KOPT-K1 (cell line): ENCODE results near the gene NEK5.
A peak's percentile ranks its signal among the peaks of the same experiment; 100 is the strongest.

Experiments used
- H3K27ac ChIP-seq: fragments of 200-600 bp; sonication (generic); 2 replicates; pipeline ENCODE4 v1.5.1; 2016; ENCODE audit warnings: antibody characterized with exemption, mild to moderate bottlenecking, low read depth, low read length; ENCODE audit not compliant: poor library complexity, severe bottlenecking
- H3K36me3 ChIP-seq: fragments of 200-600 bp; sonication (generic); 2 replicates; pipeline ENCODE4 v1.5.1; 2017; ENCODE audit warnings: antibody characterized with exemption, mild to moderate bottlenecking, low read length, moderate library complexity; ENCODE audit not compliant: insufficient read depth
- H3K9me3 ChIP-seq: fragments of 200-600 bp; sonication (generic); 2 replicates; pipeline ENCODE4 v1.5.1; 2017; ENCODE audit warnings: antibody characterized with exemption, low read length, mild to moderate bottlenecking; ENCODE audit not compliant: insufficient read depth, poor library complexity, severe bottlenecking

NEK5 gene

DNA sequence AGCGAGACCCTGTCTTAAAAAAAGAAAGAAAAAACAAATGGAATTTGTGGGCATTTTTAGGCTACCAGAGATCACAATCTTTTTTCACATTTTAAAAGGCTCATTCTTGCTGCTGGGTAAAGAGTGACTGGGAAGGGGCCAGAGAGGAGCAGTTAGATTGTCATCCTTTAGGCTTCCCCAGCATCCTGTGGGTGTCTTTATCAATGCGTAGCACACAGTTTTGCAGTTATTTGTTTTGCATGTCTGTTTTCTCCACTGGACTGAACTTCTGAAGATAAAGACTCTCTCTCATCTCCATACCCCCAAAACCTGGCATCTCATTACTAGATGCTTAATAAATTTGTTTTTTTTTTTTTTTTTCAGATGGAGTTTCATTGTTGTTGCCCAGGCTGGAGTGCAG is 106.5 kb downstream of the NEK5 start:
- Histone ChIP-seq H3K9me3 (no peaks in the 10 kb centered on the region), H3K27ac (no peak overlapping the region), H3K36me3 (peaks cover 83% of the 10 kb centered on the region)

DNA sequence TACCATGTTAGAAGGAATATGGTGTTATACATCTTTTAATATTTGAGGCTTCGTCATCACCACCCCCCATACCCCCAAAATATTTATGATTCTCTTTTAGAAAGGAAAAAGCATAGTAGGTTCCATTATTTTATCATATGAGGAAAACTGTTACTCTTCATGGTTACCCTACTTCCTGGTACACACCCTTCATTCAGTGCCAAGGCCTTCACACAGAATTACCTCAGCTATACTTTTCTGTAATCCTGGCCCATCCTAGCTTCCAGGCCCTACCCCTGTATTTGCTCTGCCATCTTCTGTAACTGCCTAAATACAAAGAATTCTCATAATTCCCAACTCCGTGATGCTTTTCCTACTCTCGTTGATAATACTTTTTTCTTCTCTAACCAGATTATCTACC is 108.7 kb downstream of the NEK5 start:
- Histone ChIP-seq H3K9me3 (no peaks in the 10 kb centered on the region), H3K36me3 (peaks cover 80% of the 10 kb centered on the region), H3K27ac (no peak overlapping the region)

DNA sequence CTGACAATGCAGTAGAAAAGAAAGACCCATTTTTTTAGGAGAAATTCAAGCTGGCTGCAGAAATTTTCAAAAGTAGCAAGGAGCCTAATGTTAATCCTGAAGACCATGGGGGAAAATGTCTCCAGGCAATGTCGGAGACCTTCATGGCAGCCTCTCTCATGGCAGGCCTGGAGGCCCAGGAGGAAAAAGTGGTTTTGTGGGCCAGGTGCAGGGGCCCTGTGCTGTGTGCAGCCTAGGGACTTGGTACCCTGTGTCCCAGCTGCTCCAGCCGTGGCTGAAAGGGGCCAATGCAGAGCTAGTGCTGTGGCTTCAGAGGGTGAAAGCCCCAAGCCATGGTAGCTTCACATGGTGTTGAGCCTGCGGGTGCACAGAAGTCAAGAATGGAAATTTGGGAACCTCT is 112.6 kb downstream of the NEK5 start:
- Histone ChIP-seq H3K9me3 (no peaks in the 10 kb centered on the region), H3K27ac (no peak overlapping the region), H3K36me3 (peaks cover 49% of the 10 kb centered on the region)

DNA sequence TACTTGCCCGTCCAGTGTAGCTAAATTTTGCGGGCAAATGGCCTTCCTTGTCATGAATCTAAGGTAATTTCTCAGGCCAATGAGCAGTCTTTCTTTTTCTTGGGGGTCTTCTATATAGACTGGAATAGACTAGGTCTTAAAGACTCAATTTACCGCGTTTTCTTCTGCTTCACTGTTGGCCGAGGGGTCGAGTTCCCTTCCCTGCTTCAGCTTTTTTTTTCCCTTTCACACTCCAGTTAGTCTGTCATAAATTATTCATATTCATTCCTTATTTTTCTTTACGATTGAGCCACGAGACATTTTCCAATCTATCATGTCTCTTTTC is 116.4 kb downstream of the NEK5 start:
- H3K36me3 ChIP-seq: peaks cover 20% of the 10 kb centered on the region
- peak overlapping the region; percentile 67 for H3K27ac ChIP-seq
- H3K9me3 ChIP-seq: no peaks in the 10 kb centered on the region

DNA sequence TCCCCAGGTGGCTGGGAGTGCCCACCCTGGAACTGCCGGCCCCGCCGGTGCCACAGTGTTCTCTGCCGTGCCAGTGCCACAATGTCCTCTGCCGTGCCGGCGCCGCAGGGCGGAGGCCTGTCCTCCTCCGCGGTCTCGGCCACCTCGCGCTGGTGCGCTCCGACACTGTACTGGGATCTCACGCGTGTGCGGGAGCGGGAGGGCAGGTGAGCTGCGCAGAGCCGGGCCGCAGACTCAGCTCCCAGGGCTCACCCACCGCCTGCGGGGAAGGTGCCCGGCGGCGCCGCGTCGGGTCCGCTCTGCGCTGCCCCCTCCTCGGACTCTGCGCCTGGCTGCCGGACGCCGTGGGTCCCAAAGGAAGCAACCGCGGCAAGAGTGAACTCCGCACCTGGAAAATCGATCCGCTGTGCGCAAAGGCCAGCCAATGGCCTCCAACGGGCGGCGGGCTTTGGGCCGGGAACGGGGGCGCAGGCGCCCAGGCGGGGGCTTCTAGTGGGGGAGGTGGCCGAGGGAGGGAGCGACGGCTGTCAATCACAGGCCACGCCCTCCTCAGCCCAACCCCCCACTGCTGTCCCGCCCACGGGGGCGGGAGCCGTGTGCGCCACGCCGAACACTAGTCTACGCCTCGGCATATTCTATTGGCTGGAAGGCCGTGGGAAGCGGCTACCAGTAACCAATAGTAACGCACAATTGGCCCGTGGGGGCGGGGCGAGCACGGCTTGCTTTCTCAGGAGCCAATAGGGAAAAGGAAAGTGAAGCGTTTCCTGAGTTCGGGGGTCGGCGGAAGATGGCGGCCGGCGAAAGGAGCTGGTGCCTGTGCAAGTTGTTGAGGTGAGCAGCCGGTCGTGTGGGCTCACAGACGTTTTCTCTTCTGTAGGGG is 117.0 kb downstream of the NEK5 start, which contains the start of gene ALG11:
ALG11 (plus strand) TSS at position 767 of the 880 bp plus-strand sequence; CDS start at position 788, 21 bp downstream.
- Histone ChIP-seq H3K9me3 (no peaks in the 10 kb centered on the region), H3K27ac (peak within 1 kb of the TSS; percentile 67), H3K36me3 (peaks cover 15% of the 10 kb centered on the region; the same call in 1 of the 2 replicates)

DNA sequence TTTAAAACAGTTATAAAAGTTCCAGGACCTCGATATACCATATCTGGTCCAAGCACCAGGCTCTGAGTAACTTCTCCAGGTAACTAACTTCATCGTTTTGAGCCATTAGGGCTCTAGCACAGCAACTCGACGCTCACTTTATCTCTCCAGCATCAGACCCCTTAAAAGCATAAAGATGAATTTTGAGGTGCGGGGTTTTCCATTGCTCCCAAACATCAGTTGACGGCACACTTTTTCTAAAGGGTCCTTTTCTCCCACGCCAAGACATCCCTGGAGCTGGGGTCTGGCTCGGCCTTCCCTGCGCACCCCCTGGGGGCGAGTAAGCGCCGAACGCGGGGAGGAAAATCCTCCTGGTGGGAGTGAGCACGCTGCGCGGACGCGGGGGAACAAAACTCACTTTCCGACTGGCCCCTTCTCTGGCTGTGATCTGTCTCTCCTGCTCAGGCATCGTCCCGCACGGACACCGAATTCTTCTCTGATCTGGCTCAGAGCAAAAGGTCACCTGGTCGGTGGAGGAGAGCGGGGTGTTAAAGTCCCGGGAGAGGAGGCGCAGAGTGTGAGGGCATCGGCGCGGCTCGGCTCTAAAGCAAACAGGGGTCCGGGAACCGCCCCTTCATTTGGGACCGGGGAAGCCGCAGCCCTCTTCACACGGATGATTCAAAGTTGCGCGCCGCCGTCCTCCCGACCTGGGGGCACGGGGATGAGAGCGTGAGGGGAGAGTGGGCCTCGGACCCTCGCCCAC is 117.8 kb downstream of the NEK5 start, which contains the start of gene ATP7B:
ATP7B (minus strand) TSS at position 561 of the 742 bp plus-strand sequence; CDS start at position 448, 113 bp downstream.
- Histone ChIP-seq H3K27ac (peak within 1 kb of the TSS; percentile 67), H3K9me3 (no peaks in the 10 kb centered on the region), H3K36me3 (peaks cover 8% of the 10 kb centered on the region; the same call in 1 of the 2 replicates)

DNA sequence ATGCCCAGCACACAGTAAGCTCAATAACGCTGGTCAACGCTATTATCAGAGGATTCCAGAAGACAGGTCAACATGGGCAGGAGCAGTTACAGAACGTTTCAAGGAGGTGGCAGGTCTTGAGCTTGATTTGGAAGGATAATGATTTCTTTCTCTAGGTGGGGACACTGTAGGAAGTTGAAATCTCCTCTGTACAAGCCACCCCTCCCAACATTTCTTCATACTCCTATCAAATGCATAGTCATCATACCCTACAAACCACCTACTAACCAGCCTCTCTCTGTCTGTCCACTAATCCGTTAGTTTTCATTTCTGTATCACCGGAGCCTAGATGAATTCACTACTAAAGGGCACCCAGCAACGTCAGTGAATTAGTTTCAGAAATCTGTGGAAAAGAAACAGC is 118.9 kb downstream of the NEK5 start:
- Histone ChIP-seq H3K9me3 (no peaks in the 10 kb centered on the region), H3K27ac (no peak overlapping the region), H3K36me3 (no peaks in the 10 kb centered on the region)

DNA sequence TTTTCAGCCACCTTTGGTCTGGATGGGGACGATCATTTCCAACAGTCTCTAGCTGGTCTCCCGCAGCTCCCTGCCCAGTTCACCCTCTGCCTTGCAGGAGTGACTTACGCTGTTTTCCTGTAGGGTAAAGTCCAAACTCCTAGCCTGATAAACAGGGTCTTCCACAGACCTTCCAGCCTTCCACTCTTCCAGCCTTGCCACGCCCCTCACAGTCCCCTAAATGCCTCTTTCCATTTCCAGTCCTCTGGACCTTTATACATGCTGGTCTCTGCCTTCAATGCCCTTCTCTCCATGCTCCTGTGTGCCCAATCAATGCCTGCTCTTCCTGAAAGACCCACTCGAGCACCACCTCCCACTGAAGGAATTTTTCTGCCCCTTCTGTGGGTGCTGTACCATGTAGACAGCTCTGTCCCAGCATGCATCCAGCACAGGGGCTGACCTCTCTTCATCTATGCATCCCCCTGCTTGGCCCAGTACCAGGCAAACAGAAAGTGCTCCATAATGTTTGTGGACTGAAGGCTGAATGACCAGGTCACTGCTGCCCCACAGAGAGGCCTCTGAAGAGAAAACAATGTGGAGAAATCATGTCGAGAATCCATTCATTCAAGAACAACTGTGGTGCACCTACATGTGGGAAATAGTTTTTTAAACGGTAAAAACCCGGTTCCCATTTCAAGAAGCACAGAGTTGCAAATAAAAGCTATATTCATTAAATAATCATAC is 122.2 kb downstream of the NEK5 start:
- Histone ChIP-seq H3K9me3 (no peaks in the 10 kb centered on the region), H3K27ac (no peak overlapping the region), H3K36me3 (no peaks in the 10 kb centered on the region)

DNA sequence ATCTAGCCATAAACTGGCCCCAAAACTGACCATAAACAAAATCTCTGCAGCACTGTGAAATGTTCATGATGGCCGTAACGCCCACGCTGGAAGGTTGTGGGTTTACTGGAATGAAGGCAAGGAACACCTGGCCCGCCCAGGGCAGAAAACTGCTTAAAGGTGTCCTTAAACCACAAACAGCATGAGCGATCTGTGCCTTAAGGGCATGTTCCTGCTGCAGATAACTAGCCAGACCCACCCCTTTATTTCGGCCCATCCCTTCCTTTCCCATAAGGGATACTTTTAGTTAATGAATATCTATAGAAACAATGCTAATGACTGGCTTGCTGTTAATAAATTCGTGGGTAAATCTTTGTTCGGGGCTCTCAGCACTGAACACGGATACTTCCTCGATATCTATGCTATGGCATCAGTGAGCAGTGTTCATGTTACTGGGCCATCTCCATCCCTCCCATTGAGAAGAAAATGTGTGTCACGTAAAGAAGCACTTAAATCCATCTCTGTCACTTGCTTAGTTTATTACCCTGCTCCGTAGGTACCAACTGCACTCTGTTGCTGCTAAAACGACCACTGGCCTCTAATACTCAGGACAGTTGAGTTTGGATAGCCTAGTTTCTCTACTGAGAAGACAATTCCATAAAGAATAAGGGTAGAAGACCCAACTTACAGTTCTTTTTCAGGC is 122.9 kb downstream of the NEK5 start:
- Histone ChIP-seq H3K36me3 (no peaks in the 10 kb centered on the region), H3K27ac (no peak overlapping the region), H3K9me3 (no peaks in the 10 kb centered on the region)

DNA sequence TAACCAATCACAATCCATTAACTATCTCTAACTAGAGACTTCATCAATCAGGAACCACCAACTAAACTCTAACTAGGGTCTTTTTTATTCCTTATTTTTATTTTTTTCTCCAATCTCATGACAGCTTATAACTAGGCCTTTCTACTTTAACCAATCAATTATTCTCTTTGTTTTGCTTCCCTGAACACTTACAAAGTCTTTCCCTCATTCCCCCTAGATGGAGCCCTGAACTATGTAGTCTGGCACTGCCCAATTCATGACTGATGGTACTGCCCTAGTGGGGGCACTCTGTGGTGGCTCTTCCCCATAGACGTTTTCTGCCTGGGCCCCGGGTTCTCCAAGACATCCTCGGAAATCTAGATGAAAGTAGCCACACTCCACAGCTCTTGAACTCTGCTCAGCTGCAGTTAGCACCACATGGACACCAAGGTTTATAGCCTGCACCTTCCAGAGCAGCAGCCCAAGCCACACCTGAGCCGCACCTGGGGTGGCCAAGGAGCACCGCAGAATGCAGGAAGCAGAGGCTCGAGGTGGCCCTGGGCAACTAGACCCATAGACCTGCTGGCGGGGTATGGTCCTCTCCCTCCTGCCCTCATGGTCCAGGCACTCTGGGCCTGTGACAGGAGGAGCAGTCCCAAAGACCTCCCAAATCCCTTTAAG is 124.2 kb downstream of the NEK5 start:
- H3K27ac ChIP-seq: no peak overlapping the region

DNA sequence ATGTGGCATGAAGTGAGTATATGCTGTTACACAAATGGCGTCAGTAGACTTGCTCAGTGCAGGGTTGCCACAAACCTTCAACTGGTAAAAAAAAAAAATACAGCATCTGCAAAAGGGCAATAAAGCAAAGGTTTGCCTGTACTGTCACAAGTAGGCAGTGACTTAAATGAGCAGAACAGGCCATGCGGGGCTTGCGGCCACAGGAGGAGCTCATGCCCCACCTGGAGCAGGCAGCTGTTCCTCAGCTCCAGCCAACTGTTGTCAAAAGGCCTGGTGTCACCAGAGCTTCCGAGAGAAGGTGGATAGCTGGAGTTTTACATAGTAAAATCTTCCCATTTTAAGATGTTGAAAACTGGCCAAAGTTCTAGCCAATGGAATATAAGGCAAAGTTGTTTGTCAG is 125.3 kb downstream of the NEK5 start:
- H3K9me3 ChIP-seq: no peaks in the 10 kb centered on the region
- H3K27ac ChIP-seq: no peak overlapping the region
- no peaks in the 10 kb centered on the region for H3K36me3 ChIP-seq

More for the DNA sequence above, 124.2 kb downstream of the NEK5 start:
- Histone ChIP-seq H3K9me3 (no peaks in the 10 kb centered on the region), H3K36me3 (no peaks in the 10 kb centered on the region)

DNA sequence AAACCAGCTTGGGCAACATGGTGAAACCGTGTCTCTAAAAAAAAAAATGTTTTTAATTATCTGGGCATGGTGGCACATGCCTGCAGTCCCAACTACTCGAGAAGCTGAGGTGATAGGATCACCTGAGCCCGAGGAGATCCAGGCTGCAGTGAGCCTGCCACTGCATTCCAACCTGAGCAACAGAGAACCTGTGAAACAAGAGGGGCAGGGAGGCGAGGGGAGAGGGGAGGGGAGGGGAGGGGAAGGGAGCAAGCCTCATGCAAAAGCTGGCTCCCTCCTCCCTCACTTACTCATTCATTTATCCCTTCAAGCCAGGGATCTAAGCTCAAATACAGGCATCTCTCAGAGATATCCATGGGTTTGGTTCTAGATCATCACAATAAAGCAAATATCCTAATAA is 126.5 kb downstream of the NEK5 start:
- Histone ChIP-seq H3K9me3 (no peaks in the 10 kb centered on the region), H3K27ac (no peak overlapping the region)

DNA sequence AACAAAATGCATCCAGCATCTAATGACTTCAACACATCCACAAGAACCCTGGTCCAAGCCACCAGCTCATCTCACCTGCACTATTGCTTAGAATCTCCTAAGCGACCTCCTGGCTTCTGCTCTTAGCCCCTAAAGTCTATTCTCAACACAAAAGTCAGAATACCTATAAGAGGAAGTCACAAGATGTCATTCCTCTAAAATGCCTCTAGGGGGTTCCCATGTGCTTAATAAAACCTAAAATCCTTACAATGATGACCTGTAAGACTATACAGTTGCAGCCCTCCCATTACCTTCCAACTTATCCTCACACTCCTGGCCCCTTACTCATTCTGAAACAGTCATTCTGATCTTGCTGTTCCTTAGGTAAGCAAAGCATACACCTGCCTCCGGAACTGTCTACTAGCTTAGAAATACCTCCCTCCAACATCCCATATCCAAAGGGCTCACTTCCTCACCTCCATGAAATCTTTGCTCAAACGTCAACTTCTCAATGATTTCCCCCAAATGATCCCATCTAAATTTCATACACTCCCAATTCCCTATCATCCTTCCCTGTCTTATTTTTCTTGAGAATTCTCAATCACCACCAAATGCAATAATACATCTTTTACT is 127.6 kb downstream of the NEK5 start:
- H3K9me3 ChIP-seq: no peaks in the 10 kb centered on the region
- H3K27ac ChIP-seq: no peak overlapping the region
- H3K36me3 ChIP-seq: no peaks in the 10 kb centered on the region

More for the DNA sequence above, 126.5 kb downstream of the NEK5 start:
- H3K36me3 ChIP-seq: no peaks in the 10 kb centered on the region

DNA sequence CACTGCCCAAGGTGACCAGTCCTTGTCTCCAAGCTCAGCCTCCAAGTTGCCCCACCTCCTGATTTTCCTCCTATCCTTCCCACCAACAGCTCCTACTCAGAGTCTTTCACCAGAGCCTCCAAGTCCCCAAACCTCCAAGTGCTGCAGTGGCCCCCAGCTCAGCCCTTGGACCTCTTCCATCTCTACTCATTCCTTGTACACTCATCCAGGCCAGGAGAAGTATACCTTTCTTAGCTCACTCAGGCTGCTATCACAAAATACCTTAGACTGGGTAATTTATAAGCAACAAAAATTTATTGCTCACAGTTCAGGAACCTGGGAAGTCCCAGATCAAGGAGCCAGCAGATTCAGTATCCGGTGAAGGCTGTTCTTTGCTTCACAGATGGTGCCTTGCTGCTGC is 129.0 kb downstream of the NEK5 start:
- Histone ChIP-seq H3K27ac (no peak overlapping the region), H3K36me3 (no peaks in the 10 kb centered on the region), H3K9me3 (no peaks in the 10 kb centered on the region)
